GM19468 (cell line): ENCODE results near the gene DKC1.

ENCODE experiments used
- ATAC-seq: cut with Tn5 transposase; IDR thresholded peaks from one replicate; pipeline ENCODE4 v1.9.1; 2021; ENCODE audit warnings: mild to moderate bottlenecking, moderate library complexity, moderate number of reproducible peaks; ENCODE audit not compliant: unreplicated experiment; ENCODE audit errors: extremely low read depth

DKC1 gene

DNA sequence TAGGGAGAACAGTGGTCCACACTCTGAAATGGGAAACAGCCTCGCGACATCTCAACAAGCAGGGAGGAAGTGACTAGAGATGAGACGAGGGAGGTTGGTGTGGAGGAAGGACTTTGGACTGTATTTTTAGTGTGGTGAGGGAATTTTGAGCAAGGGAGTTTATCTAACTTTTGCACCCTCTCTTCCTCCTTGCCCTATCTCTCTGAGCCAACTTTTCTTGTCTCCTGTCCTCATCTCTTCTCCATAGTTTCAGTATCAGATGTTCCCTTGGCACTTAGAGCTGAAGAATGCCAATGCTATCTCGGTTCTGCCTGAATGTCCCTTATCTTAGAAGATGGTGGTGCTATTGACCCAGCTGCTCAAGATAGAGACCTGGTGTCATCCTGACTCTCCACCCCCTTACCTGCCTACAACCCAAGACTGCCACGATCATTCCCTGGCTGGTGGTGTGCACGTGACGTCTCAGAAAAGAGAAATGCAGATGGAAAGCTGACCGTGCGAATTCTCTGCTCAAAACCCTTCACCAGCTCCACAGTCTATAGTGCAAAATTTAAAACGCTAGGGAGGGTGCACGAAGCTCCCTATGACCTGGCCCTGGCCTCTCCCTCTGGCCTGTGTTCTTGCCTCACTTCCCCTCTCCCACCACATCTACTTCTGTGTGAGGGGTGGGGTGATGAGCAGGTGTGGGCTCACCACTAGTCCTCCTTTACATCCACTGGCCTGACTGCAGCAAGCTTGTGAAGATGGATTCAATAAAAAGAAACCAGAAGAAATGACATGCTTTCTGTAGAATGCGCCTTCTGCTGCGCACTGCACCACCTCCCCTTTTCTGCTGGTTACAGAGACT, 21.7 kb downstream of the DKC1 start:
- ATAC-seq, result no peak

DNA sequence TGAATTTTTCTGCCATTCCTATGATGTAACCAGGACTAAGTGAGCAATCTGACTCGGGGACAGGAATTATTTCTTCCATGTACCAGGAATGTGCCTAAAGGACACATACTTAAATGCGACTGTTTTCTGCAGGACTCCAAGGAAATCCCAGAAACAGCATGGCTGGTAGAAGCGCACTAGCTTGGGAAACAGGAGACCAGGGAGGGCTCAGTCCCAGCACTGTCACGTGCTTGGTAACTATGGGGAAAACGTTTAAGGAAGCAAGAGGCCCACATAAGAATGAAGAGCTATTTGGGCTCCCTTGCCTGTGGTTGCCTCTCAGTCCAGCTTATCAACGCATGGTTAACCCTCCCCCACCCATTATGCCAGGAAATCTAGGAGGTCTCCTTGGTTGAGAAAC, 23.1 kb downstream of the DKC1 start:
- no peak for ATAC-seq

DNA sequence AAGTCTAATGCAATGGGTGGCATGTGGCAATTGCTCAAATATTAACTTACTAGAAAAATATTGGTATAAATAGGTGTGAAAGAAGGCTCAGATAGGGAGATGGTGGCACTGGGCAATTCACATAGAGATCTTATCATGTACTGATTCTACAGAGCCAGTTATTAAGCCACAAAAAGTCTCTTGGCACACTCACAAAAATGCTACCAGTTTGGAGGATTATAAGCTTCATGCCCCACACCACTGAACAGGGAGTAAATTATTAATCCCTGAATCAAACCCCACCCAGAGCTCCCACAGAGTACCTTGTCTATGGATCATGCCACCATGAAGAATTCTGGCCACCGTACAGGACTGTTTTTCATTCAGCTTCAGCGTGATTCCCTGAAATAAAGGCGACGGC, 28.8 kb downstream of the DKC1 start:
- ATAC-seq, result no peak

DNA sequence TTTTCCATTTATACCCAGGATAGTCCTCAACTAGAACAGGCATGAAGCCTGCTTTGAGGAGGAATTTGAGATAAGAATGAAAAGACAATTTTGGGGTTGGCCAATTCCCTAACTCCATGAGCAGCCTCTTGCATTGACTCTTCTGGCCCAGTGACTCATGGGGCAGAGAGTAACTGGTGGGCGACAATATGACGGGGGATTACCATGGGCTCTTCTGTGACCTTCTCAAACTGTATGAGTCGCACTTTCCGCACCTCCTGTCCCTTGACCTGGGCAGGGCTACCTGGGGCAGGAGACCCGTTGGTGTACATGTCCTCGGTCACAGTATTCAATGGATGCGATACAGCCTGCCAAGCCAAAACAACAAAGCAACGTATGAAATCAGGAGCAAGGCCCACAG, 29.3 kb downstream of the DKC1 start:
- no peak for ATAC-seq

DNA sequence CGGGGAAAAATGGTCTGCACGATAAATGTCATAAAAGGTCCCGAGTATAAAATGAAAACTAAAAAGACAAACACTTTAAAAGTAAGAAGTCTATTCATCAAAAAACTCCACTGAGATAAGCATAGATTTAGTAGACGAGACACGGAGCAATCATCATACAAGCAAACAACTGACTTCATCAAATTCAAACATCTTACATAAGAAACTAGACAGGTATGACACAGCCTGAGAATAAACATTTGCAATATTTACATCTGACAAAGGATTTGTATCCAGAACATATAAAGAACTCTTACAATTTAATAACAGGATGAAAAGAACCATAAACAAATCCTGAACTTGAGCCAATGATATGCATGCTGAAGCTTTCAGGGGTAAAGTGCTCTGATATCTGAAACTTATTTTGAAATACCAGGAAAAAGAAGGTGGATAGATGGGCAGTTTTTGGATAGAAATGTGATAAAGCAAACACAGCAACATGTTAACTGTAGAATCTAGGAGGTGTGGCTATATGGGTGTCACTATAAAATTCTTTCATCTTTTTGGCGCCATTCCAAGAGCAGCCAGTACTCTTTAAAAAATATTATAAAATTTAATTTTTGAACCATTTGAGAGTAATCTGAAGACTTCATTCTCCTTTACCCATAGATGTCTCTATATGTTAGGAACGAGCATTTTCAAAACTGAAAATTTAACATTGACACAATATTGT, 30.6 kb downstream of the DKC1 start:
- ATAC-seq, result no peak

- no peak for ATAC-seq
These were observed 32.4 kb downstream of the DKC1 start for GRCh38 chrX:154795016-154795415.

- ATAC-seq, result no peak
These were observed 34.3 kb downstream of the DKC1 start for GRCh38 chrX:154797006-154797405.

- ATAC-seq, result no peak
These were observed 37.1 kb downstream of the DKC1 start for GRCh38 chrX:154799556-154800348.

DNA sequence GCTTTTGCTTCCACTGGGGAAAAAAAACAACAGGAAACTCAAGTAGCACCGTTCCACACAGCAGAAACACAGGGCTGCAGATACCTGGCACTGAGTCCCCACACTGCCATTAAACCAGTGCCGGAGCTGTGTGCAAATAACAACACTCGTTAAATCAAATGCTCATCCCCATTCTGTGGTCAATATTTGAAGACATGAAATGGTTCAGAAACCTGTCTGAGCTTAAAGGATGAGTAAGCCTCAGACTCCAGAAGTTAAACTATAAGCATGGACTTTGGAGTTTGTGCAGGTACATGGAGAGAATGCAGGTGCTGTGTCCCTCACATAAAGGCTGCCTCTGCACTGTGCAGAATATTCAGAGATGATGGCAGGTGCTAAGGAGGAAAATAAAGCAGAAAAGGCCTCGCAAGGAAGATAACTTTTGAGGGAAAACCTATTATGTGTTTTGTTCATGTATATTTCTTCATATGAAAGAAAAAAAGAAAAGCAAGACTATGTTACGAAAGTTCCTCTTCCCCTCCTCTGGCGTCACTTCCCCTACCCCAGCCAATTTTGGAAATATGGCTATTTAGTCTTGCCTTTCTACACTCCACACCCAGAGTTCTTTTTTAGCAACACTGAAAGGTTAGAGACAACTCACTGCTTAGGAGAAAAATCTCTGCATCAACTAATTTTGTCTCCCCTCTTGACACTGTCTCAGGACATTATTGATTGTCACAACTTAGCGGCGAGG, 38.0 kb downstream of the DKC1 start:
- ATAC-seq, result no peak

GRCh38 chrX:154802947-154803346, 40.3 kb downstream of the DKC1 start:
- ATAC-seq, result no peak

GRCh38 chrX:154804261-154804956, 41.7 kb downstream of the DKC1 start:
- ATAC-seq, result no peak

DNA sequence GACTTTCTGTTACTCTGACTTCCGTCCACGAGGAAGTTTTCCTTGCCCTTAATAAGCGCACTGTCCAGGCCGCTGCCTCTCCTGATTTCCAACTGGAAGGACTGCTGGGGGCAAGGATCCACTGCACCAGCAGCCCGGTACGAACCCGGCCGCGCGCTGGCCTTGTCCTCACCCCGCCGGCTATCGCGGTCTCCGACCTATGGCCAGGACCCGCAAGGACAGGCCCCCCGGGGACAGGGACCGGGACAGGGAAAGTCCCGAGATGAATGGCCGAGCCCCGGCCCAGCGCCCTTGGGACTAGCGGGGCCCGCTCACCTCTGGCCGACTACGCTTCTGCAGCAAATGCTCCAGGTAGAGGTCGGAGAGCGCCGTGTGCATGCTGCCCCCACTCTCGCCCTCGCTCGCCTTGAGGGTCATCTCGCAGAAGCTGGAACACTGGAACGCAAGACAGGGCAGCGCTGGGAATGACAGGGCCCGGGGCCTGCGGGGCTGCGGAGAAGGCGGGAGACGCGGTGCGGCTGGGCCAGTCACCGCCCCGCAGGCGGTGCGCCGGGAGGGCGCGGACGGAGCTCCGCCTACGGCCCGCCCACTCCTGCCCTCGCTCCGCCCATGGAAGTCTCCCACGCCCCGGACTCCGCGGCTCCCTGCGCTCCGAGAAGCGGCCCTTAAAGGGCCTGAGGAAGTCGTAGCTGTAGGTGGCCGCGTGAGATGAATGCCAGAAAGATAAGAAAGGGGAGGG, 42.5 kb downstream of the DKC1 start, which contains the start of gene MPP1:
TSS of gene MPP1 (minus strand) at position 529 of the 739 bp plus-strand sequence. CDS start at position 417, 112 bp downstream.
- ATAC-seq, result peak; percentile 76

DNA sequence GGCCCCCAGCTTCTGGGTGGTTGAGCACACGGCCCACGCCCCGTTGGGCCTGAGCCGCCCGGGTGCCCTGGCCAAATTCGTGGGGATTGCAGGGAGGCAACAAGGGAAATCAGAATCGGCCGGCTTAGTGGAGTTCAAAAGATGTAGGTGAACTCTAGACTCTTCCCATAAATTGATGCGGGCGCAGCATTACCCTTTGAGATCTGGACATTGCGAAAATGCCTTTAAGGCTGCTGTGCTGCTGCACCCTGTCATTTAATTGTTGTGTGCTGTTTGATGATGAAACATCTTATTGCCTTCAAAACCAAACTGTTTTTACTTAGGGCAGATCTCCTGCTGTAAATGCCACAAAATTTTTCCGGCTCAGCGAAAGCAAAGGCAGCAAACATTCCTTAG, 43.0 kb downstream of the DKC1 start:
- no peak for ATAC-seq

- ATAC-seq, result no peak
These were observed 44.3 kb downstream of the DKC1 start for GRCh38 chrX:154806837-154807501.

- ATAC-seq, result no peak
These were observed 47.4 kb downstream of the DKC1 start for GRCh38 chrX:154809939-154810665.

DNA sequence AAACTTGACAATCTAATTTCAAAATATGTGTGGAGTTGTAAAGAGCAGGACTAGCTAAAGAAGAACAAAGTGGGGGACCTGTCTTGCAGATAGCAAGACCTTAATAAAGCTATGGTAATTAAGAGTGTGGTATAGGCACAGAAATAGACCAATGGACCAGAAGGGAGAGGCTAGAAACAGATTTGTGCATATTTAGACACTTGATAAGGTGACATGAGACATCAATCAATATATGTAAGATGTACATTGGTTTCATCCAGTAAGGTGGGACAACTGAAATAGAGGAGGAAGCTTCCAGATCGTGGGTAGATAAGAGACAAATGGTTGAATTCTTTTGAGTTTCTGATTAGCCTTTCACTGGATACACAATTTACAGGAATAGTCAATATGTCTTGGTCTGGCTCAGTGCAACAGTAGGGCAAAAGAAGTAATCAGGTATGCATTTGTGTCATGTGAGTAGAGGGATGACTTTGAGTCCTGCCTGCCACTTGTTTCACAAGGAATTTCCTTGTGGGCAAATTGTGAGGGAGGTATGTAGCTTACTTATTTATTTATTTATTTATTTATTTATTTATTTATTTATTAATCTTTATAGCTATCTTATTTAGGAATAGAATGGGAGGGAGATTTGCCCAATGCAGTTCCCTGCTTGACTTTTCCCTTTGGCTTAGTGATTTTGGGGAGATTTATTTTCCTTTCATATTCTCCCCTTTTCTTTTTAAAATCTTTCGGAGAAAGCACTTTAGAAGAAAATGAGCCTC, 49.9 kb downstream of the DKC1 start:
- ATAC-seq, result no peak

DNA sequence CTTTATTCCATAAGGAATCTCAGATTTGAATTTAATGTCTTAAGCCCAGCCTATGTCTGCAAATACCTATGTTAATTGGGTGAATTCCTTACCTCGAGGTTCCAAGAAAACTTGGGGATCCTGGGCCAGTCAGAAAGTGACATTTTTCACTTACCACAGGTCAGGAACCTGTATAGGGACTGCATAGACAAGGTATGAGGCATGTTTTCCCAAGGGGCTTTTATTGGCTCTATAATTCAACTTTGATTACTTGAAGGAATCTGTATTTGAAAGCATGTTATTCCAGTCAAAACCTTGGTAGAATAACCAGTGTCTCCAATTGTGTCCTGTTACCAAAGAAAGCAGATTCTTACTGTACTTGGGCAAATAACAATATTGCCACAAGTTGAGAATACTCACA, 51.1 kb downstream of the DKC1 start:
- ATAC-seq, result no peak
